H1 (cell line): ENCODE results near the gene SLC35A3. TPM values are rescaled to one million over a fixed set of nuclear protein-coding genes. Genes with fewer than 3 reads are reported as not detected.

Source experiments
- BACH1 ChIP-seq: IDR thresholded peaks from 2 replicates; pipeline ENCODE4 v1.6.1; 2012; ENCODE audit warnings: low read length, improper control_type of control experiment
- CBX5 ChIP-seq: fragments of 300-800, 300-1000 bp; sonication (generic); IDR thresholded peaks from 2 replicates; pipeline ENCODE4 v1.7.1; 2016; ENCODE audit warnings: antibody characterized with exemption, low read length, low read depth
- CHD1 ChIP-seq: IDR thresholded peaks from 2 replicates; pipeline ENCODE4 v1.6.1; 2012; ENCODE audit warnings: low read depth, low read length, improper control_type of control experiment
- EP300 ChIP-seq, 2 experiments: IDR thresholded peaks; 1 replicate in 1 of 2; 2 replicates in 1 of 2; pipeline ENCODE4 v1.6.1; 2011 to 2012; ENCODE audit warnings: low read depth in 2 of 2, low read length in 2 of 2, mild to moderate bottlenecking in 2 of 2, borderline replicate concordance in 1 of 2, inconsistent platforms in 1 of 2, moderate library complexity in 1 of 2
- POLR2A ChIP-seq, 2 experiments: IDR thresholded peaks; 1 replicate in 1 of 2; 2 replicates in 1 of 2; pipeline ENCODE4 v1.6.1; 2011; ENCODE audit warnings: low read depth in 2 of 2, low read length in 2 of 2, mild to moderate bottlenecking in 2 of 2; ENCODE audit errors: control extremely low read depth in 1 of 2
- polyA plus RNA-seq, 7 experiments: library from polyadenylated mRNA; depleted of rRNA in 3 of 7; stranded (reverse) in 5 of 7; unstranded in 2 of 7; fragments of >200 nt in 5 of 7; fragments of 200-250 nt in 2 of 7; gene quantifications; 1 replicate in 5 of 7; 2 replicates in 1 of 7; 4 replicates in 1 of 7; pipeline versions ENCODE4 v1.2.1 to v1.2.3, GENCODE V29; 2011 to 2013; ENCODE audit warnings: missing spikeins in 2 of 7, mixed read lengths in 2 of 7
- total RNA-seq: library from RNA; stranded (reverse); fragmentation: NEBNext Ultra II Directional; extraction: Animal tissue kit (Norgen Biotek cat#: 25700); gene quantifications from 2 replicates; pipeline ENCODE4 v1.2.1, GENCODE V29; 2021
- TF ChIP-seq, protein P1 (sequence below): IDR thresholded peaks from 2 replicates; pipeline ENCODE4 v1.6.1; 2012; ENCODE audit warnings: inconsistent platforms
- TF ChIP-seq, protein P2 (sequence below): fragments of 300-600 bp; sonication (generic); IDR thresholded peaks from 2 replicates; pipeline ENCODE4 v1.7.1; 2012; ENCODE audit warnings: low read length, moderate library complexity, mild to moderate bottlenecking, inconsistent platforms; ENCODE audit not compliant: insufficient replicate concordance

SLC35A3 gene
- total and polyA plus RNA-seq, 2 of the 8 experiments (the other 6 are each of a cell fraction or from before 2014, with no cell fraction given), result 3.0 to 13.8 TPM

DNA sequence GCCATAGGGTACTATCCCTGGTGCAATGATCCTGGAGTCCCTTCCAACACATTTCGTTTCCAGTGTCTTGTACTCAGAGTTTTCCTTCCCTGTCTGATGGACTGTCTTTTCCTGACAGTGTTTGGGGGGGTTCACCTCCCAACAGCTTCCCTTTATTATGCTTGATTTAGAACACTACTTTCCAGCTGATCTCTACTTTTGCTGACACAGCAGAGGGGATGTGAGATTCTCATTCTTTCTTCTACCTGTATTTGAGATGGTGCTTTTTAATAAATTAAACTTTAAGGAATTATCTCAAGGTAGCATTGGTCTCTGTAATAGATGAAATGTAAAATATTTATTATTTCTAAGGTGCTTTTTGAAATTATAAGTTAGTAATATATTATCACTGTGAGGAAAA, 41.0 kb downstream of the SLC35A3 start (continued):
- TF ChIP-seq, protein P1, sequence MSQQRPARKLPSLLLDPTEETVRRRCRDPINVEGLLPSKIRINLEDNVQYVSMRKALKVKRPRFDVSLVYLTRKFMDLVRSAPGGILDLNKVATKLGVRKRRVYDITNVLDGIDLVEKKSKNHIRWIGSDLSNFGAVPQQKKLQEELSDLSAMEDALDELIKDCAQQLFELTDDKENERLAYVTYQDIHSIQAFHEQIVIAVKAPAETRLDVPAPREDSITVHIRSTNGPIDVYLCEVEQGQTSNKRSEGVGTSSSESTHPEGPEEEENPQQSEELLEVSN, result no peak
- TF ChIP-seq CHD1 (no peak), CBX5 (no peak), BACH1 (no peak), EP300 (IDR thresholded peaks at IDR 0.05; ENCODE audit: borderline replicate concordance in 1 of 2, low read depth in 2 of 2, low read length in 2 of 2) (no peak), POLR2A (IDR thresholded peaks at IDR 0.05; ENCODE audit: control extremely low read depth in 1 of 2, low read depth in 2 of 2, low read length in 2 of 2) (no peak)
- TF ChIP-seq, protein P2, sequence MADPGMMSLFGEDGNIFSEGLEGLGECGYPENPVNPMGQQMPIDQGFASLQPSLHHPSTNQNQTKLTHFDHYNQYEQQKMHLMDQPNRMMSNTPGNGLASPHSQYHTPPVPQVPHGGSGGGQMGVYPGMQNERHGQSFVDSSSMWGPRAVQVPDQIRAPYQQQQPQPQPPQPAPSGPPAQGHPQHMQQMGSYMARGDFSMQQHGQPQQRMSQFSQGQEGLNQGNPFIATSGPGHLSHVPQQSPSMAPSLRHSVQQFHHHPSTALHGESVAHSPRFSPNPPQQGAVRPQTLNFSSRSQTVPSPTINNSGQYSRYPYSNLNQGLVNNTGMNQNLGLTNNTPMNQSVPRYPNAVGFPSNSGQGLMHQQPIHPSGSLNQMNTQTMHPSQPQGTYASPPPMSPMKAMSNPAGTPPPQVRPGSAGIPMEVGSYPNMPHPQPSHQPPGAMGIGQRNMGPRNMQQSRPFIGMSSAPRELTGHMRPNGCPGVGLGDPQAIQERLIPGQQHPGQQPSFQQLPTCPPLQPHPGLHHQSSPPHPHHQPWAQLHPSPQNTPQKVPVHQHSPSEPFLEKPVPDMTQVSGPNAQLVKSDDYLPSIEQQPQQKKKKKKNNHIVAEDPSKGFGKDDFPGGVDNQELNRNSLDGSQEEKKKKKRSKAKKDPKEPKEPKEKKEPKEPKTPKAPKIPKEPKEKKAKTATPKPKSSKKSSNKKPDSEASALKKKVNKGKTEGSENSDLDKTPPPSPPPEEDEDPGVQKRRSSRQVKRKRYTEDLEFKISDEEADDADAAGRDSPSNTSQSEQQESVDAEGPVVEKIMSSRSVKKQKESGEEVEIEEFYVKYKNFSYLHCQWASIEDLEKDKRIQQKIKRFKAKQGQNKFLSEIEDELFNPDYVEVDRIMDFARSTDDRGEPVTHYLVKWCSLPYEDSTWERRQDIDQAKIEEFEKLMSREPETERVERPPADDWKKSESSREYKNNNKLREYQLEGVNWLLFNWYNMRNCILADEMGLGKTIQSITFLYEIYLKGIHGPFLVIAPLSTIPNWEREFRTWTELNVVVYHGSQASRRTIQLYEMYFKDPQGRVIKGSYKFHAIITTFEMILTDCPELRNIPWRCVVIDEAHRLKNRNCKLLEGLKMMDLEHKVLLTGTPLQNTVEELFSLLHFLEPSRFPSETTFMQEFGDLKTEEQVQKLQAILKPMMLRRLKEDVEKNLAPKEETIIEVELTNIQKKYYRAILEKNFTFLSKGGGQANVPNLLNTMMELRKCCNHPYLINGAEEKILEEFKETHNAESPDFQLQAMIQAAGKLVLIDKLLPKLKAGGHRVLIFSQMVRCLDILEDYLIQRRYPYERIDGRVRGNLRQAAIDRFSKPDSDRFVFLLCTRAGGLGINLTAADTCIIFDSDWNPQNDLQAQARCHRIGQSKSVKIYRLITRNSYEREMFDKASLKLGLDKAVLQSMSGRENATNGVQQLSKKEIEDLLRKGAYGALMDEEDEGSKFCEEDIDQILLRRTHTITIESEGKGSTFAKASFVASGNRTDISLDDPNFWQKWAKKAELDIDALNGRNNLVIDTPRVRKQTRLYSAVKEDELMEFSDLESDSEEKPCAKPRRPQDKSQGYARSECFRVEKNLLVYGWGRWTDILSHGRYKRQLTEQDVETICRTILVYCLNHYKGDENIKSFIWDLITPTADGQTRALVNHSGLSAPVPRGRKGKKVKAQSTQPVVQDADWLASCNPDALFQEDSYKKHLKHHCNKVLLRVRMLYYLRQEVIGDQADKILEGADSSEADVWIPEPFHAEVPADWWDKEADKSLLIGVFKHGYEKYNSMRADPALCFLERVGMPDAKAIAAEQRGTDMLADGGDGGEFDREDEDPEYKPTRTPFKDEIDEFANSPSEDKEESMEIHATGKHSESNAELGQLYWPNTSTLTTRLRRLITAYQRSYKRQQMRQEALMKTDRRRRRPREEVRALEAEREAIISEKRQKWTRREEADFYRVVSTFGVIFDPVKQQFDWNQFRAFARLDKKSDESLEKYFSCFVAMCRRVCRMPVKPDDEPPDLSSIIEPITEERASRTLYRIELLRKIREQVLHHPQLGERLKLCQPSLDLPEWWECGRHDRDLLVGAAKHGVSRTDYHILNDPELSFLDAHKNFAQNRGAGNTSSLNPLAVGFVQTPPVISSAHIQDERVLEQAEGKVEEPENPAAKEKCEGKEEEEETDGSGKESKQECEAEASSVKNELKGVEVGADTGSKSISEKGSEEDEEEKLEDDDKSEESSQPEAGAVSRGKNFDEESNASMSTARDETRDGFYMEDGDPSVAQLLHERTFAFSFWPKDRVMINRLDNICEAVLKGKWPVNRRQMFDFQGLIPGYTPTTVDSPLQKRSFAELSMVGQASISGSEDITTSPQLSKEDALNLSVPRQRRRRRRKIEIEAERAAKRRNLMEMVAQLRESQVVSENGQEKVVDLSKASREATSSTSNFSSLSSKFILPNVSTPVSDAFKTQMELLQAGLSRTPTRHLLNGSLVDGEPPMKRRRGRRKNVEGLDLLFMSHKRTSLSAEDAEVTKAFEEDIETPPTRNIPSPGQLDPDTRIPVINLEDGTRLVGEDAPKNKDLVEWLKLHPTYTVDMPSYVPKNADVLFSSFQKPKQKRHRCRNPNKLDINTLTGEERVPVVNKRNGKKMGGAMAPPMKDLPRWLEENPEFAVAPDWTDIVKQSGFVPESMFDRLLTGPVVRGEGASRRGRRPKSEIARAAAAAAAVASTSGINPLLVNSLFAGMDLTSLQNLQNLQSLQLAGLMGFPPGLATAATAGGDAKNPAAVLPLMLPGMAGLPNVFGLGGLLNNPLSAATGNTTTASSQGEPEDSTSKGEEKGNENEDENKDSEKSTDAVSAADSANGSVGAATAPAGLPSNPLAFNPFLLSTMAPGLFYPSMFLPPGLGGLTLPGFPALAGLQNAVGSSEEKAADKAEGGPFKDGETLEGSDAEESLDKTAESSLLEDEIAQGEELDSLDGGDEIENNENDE, result no peak
- TF ChIP-seq, all 59 proteins: peak for 0
